Hepatocyte (in vitro differentiated cells): ENCODE results near the gene CROT.

ENCODE experiments used
- EZH2 ChIP-seq: fragments of 200-600 bp; sonication (generic); IDR thresholded peaks from 2 replicates; pipeline ENCODE4 v1.6.1; 2016; ENCODE audit warnings: antibody characterized with exemption, mild to moderate bottlenecking, borderline replicate concordance
- TF ChIP-seq, protein P1 (sequence below): fragments of 200-600 bp; sonication (generic); IDR thresholded peaks from 2 replicates; pipeline ENCODE4 v1.5.1; 2016; ENCODE audit warnings: antibody characterized with exemption, mild to moderate bottlenecking; ENCODE audit not compliant: poor library complexity

DNA sequence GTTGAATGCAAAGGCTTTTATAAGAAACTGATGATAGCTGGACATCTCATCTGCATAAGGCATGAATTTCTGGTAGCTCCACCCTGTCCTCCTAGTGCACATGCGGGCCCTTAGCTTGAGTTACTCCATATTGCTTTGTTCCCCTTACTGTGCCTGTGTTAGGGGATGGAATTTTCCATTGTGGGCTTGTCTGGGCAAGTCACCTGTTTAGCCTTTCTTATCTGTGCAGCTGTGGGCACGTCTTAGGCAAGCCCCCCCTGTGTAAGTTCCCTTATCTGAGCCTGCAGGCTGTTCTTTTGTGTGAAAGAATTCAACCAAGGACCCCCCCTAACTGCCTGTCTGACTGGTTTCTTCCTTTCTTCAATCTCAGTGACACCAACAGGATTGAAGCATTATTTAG, 14.5 kb upstream of the CROT start:
- TF ChIP-seq, protein P1, sequence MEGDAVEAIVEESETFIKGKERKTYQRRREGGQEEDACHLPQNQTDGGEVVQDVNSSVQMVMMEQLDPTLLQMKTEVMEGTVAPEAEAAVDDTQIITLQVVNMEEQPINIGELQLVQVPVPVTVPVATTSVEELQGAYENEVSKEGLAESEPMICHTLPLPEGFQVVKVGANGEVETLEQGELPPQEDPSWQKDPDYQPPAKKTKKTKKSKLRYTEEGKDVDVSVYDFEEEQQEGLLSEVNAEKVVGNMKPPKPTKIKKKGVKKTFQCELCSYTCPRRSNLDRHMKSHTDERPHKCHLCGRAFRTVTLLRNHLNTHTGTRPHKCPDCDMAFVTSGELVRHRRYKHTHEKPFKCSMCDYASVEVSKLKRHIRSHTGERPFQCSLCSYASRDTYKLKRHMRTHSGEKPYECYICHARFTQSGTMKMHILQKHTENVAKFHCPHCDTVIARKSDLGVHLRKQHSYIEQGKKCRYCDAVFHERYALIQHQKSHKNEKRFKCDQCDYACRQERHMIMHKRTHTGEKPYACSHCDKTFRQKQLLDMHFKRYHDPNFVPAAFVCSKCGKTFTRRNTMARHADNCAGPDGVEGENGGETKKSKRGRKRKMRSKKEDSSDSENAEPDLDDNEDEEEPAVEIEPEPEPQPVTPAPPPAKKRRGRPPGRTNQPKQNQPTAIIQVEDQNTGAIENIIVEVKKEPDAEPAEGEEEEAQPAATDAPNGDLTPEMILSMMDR = no peak
- no peak for TF ChIP-seq EZH2
